Neural cell (in vitro differentiated cells): ENCODE results near the gene MAP2K4. TPM values are rescaled to one million over a fixed set of nuclear protein-coding genes. Genes with fewer than 3 reads are reported as not detected.

Experiments
- H2AFZ ChIP-seq: fragments of 200-600, 300-800 bp; sonication (generic), shearing (Covaris generic); 2 replicates; pipeline ENCODE4 v1.6.0; 2014; ENCODE audit warnings: low read depth, mild to moderate bottlenecking, antibody characterized with exemption, low read length, moderate library complexity
- H3F3A ChIP-seq: fragments of 200-600 bp; shearing (Covaris generic); 2 replicates; pipeline ENCODE4 v1.6.1; 2016; ENCODE audit warnings: mild to moderate bottlenecking, moderate library complexity, mixed read lengths, antibody characterized with exemption, low read length; ENCODE audit not compliant: insufficient read depth, poor library complexity, severe bottlenecking
- H3K27ac ChIP-seq: fragments of 200-600, 300-800 bp; sonication (generic), shearing (Covaris generic); 2 replicates; pipeline ENCODE4 v1.5.1; 2014; ENCODE audit warnings: mild to moderate bottlenecking, low read length, moderate library complexity
- H3K27me3 ChIP-seq: fragments of 300-800, 200-600 bp; sonication (generic), shearing (Covaris generic); 2 replicates; pipeline ENCODE4 v1.6.0; 2014; ENCODE audit warnings: mild to moderate bottlenecking, low read depth, low read length, moderate library complexity; ENCODE audit not compliant: insufficient read depth
- H3K36me3 ChIP-seq: fragments of 300-800, 200-600 bp; sonication (generic), shearing (Covaris generic); 2 replicates; pipeline ENCODE4 v1.5.1; 2014; ENCODE audit warnings: mild to moderate bottlenecking, antibody characterized with exemption, low read length, moderate library complexity; ENCODE audit not compliant: insufficient read depth
- H3K4me2 ChIP-seq: fragments of 300-800, 200-600 bp; sonication (generic), shearing (Covaris generic); 2 replicates; pipeline ENCODE4 v1.6.0; 2014; ENCODE audit warnings: mild to moderate bottlenecking, low read length
- H3K4me3 ChIP-seq: fragments of 300-800, 200-600 bp; sonication (generic), shearing (Covaris generic); 2 replicates; pipeline ENCODE4 v1.5.1; 2014; ENCODE audit warnings: mild to moderate bottlenecking, low read length, moderate library complexity
- H3K79me2 ChIP-seq: fragments of 200-600 bp; shearing (Covaris generic); replicated peaks from 2 replicates; pipeline ENCODE4 v1.6.0; 2014; ENCODE audit warnings: mild to moderate bottlenecking, low read length, moderate library complexity; ENCODE audit not compliant: insufficient read depth
- H3K9ac ChIP-seq: fragments of 300-800, 200-600 bp; sonication (generic), shearing (Covaris generic); 2 replicates; pipeline ENCODE4 v1.6.1; 2016; ENCODE audit warnings: mild to moderate bottlenecking, low read length, mixed read lengths
- H3K9me2 ChIP-seq: fragments of 200-600 bp; shearing (Covaris generic); 2 replicates; pipeline ENCODE4 v1.6.1; 2016; ENCODE audit warnings: mild to moderate bottlenecking, low read length, mixed read lengths; ENCODE audit not compliant: insufficient read depth
- H3K9me3 ChIP-seq: fragments of 200-600, 300-800 bp; sonication (generic), shearing (Covaris generic); 2 replicates; pipeline ENCODE4 v1.6.1; 2016; ENCODE audit warnings: mild to moderate bottlenecking, mixed run types, low read length, moderate library complexity, mixed read lengths
- H4K20me1 ChIP-seq: fragments of 200-600 bp; shearing (Covaris generic); 2 replicates; pipeline ENCODE4 v1.6.1; 2016; ENCODE audit warnings: mild to moderate bottlenecking, mixed run types; ENCODE audit not compliant: insufficient read depth
- EP300 ChIP-seq: fragments of 450-650 bp; conservative IDR thresholded peaks from 2 replicates; pipeline ENCODE4 v1.6.1; 2014; ENCODE audit warnings: antibody characterized with exemption, mild to moderate bottlenecking, moderate library complexity; ENCODE audit not compliant: poor library complexity, severe bottlenecking
- EZH2 ChIP-seq: fragments of 200-600, 300-800 bp; shearing (Covaris generic), sonication (generic); IDR thresholded peaks from 2 replicates; pipeline ENCODE4 v1.6.1; 2014; ENCODE audit warnings: antibody characterized with exemption, low read length, borderline replicate concordance, mild to moderate bottlenecking; ENCODE audit not compliant: insufficient read depth, poor library complexity, severe bottlenecking
- MXI1 ChIP-seq: fragments of 450-650 bp; conservative IDR thresholded peaks from 2 replicates; pipeline ENCODE4 v1.6.1; 2014; ENCODE audit warnings: antibody characterized with exemption, mild to moderate bottlenecking; ENCODE audit not compliant: poor library complexity, severe bottlenecking
- POLR2AphosphoS5 ChIP-seq: IDR thresholded peaks from 2 replicates; pipeline ENCODE4 v1.6.1; 2012
- RAD21 ChIP-seq: fragments of 450-650 bp; conservative IDR thresholded peaks from 2 replicates; pipeline ENCODE4 v1.6.1; 2014; ENCODE audit warnings: antibody characterized with exemption, mild to moderate bottlenecking, moderate library complexity
- REST ChIP-seq: IDR thresholded peaks from 2 replicates; pipeline ENCODE4 v1.6.1; 2012; ENCODE audit warnings: borderline replicate concordance
- SMC3 ChIP-seq: fragments of 450-650 bp; conservative IDR thresholded peaks from 2 replicates; pipeline ENCODE4 v1.6.1; 2014; ENCODE audit warnings: antibody characterized with exemption, mild to moderate bottlenecking, moderate library complexity; ENCODE audit not compliant: poor library complexity
- TAF1 ChIP-seq: IDR thresholded peaks from 2 replicates; pipeline ENCODE4 v1.6.1; 2012; ENCODE audit warnings: low read depth
- polyA plus RNA-seq: library from polyadenylated mRNA; depleted of rRNA; stranded (reverse); fragments of >200 nt; gene quantifications from 2 replicates; pipeline ENCODE4 v1.2.3, GENCODE V29; 2014
- TF ChIP-seq, protein P1 (sequence below): fragments of 450-650 bp; IDR thresholded peaks from 2 replicates; pipeline ENCODE4 v1.5.1; 2014; ENCODE audit warnings: antibody characterized with exemption, mild to moderate bottlenecking, moderate library complexity; ENCODE audit not compliant: poor library complexity, severe bottlenecking

The MAP2K4 gene
- polyA plus RNA-seq, 1 donor from 2014 or later: 78.4 TPM

DNA sequence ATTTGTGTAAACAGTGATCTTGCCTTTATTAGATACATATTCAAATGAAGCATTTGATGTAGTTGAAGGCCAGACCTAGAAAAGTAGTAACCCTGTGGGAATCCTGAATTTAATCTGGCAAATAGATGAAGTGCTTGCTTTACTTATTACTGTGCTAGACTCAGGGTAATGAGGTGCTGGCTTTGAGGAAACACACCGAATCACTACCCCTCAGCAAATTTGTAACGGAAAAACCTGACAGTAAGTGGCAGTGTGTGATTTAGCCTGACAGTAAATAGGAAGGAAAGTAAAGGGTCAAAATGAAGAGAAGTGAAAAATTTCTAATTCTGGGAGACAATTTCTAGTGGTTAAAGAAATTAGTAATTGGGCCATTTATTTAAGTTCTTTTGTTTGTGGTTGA lies 90.2 kb downstream of the MAP2K4 start:
- Histone ChIP-seq H3F3A (no peaks in the 10 kb centered on the region), H3K4me3 (no peak overlapping the region), H3K9me2 (no peaks in the 10 kb centered on the region), H3K27ac (no peak overlapping the region), H3K4me2 (no peak overlapping the region), H3K9me3 (no peaks in the 10 kb centered on the region), H2AFZ (no peak overlapping the region), H4K20me1 (no peaks in the 10 kb centered on the region), H3K79me2 (no peaks in the 10 kb centered on the region), H3K9ac (no peak overlapping the region), H3K27me3 (no peaks in the 10 kb centered on the region), H3K36me3 (peaks cover 14% of the 10 kb centered on the region)
- no peak for TF ChIP-seq EP300
- TF ChIP-seq SMC3: no peak
- TF ChIP-seq TAF1: no peak
- no peak for TF ChIP-seq POLR2AphosphoS5
- TF ChIP-seq, protein P1, sequence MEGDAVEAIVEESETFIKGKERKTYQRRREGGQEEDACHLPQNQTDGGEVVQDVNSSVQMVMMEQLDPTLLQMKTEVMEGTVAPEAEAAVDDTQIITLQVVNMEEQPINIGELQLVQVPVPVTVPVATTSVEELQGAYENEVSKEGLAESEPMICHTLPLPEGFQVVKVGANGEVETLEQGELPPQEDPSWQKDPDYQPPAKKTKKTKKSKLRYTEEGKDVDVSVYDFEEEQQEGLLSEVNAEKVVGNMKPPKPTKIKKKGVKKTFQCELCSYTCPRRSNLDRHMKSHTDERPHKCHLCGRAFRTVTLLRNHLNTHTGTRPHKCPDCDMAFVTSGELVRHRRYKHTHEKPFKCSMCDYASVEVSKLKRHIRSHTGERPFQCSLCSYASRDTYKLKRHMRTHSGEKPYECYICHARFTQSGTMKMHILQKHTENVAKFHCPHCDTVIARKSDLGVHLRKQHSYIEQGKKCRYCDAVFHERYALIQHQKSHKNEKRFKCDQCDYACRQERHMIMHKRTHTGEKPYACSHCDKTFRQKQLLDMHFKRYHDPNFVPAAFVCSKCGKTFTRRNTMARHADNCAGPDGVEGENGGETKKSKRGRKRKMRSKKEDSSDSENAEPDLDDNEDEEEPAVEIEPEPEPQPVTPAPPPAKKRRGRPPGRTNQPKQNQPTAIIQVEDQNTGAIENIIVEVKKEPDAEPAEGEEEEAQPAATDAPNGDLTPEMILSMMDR: no peak

DNA sequence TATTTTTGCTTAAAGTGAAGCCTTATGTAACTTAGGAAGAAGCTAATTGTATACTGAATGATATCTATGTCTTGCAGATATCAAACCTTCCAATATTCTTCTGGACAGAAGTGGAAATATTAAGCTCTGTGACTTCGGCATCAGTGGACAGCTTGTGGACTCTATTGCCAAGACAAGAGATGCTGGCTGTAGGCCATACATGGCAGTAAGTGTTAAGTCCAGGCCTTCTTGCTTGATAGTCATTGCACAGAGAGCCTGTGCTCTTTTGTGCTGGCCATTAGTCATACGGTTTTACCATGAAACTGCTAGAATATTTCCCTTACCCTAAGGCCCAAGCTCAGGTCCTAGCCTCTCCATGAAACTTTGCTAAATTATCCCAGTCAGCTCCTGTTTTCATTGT lies 92.5 kb downstream of the MAP2K4 start:
- Histone ChIP-seq H3K27ac (no peak overlapping the region), H3K9me3 (no peaks in the 10 kb centered on the region), H3K9me2 (no peaks in the 10 kb centered on the region), H3K27me3 (no peaks in the 10 kb centered on the region), H3F3A (no peaks in the 10 kb centered on the region), H3K4me2 (no peak overlapping the region), H3K4me3 (no peak overlapping the region), H3K36me3 (peaks cover 14% of the 10 kb centered on the region), H3K9ac (no peak overlapping the region), H2AFZ (no peak overlapping the region), H4K20me1 (no peaks in the 10 kb centered on the region), H3K79me2 (no peaks in the 10 kb centered on the region)
- TF ChIP-seq MXI1: no peak
- TF ChIP-seq RAD21: no peak
- no peak for TF ChIP-seq TAF1
- TF ChIP-seq, protein P1: no peak
- no peak for TF ChIP-seq EP300
- TF ChIP-seq REST: no peak
- no peak for TF ChIP-seq EZH2
- TF ChIP-seq POLR2AphosphoS5: no peak
- no peak for TF ChIP-seq SMC3
